ENCODE measurements around the gene ORC5. TPM values are rescaled to one million over a fixed set of nuclear protein-coding genes. Genes with fewer than 3 reads are reported as not detected.
A peak's percentile ranks its signal among the peaks of the same experiment; 100 is the strongest.

ORC5 gene
- total RNA-seq, 1 experiment from 2014 or later: 25.4 TPM

- no peak overlapping the region for H3K4me3 Mint-ChIP-seq (ENCODE audit: unreplicated experiment)
- H3K9me3 Mint-ChIP-seq (ENCODE audit: unreplicated experiment): no peaks in the 10 kb centered on the region
- H3K27me3 Mint-ChIP-seq (ENCODE audit: insufficient read depth, unreplicated experiment): no peaks in the 10 kb centered on the region
- ChIA-PET POLR2A (no interaction called here), CTCF (no interaction called here)
- intact Hi-C loops (cut with micrococcal nuclease): no loop called here
- H3K4me1 Mint-ChIP-seq (ENCODE audit: insufficient read depth, unreplicated experiment): peaks cover 4% of the 10 kb centered on the region
- H3K36me3 Mint-ChIP-seq (ENCODE audit: insufficient read depth, unreplicated experiment): peaks cover 67% of the 10 kb centered on the region
- BruUV-seq (replicated peaks): no TSS peak
- TF ChIP-seq CTCF (IDR thresholded peaks at IDR 0.05; ENCODE audit: unreplicated experiment): no peak
- no peak overlapping the region for H3K27ac Mint-ChIP-seq (ENCODE audit: low read depth, unreplicated experiment)
- DNase-seq (ENCODE audit: unreplicated experiment): no peak
These were observed 9.0 kb downstream of the ORC5 start for GRCh38 chr7:104198673-104199278.

GRCh38 chr7:104196161-104196560, 11.7 kb downstream of the ORC5 start:
- no peak for DNase-seq (ENCODE audit: unreplicated experiment)
- BruUV-seq (replicated peaks): no TSS peak
- POLR2A ChIA-PET: no interaction called here
- Mint-ChIP-seq H3K36me3 (ENCODE audit: insufficient read depth, unreplicated experiment) (peaks cover 56% of the 10 kb centered on the region), H3K9me3 (ENCODE audit: unreplicated experiment) (no peaks in the 10 kb centered on the region), H3K4me1 (ENCODE audit: insufficient read depth, unreplicated experiment) (no peaks in the 10 kb centered on the region), H3K4me3 (ENCODE audit: unreplicated experiment) (no peak overlapping the region), H3K27me3 (ENCODE audit: insufficient read depth, unreplicated experiment) (no peaks in the 10 kb centered on the region), H3K27ac (ENCODE audit: low read depth, unreplicated experiment) (no peak overlapping the region)
- CTCF ChIA-PET: no interaction called here
- TF ChIP-seq CTCF (IDR thresholded peaks at IDR 0.05; ENCODE audit: unreplicated experiment): no peak
- intact Hi-C loops (cut with micrococcal nuclease): no loop called here

- H3K4me1 Mint-ChIP-seq (ENCODE audit: insufficient read depth, unreplicated experiment): no peaks in the 10 kb centered on the region
- ChIA-PET POLR2A (interaction anchor here (0.7 kb wide), 1 partner anchor 8 kb away, joined by 3 read pairs; no protein-coding TSS in a partner anchor), CTCF (interaction anchor here (1.9 kb wide), 1 partner anchor 39 kb away, joined by 5 read pairs; no protein-coding TSS in a partner anchor)
- H3K27ac Mint-ChIP-seq (ENCODE audit: low read depth, unreplicated experiment): peak overlapping the region; percentile 12
- no peak overlapping the region for H3K4me3 Mint-ChIP-seq (ENCODE audit: unreplicated experiment)
- BruUV-seq (replicated peaks): no TSS peak
- H3K27me3 Mint-ChIP-seq (ENCODE audit: insufficient read depth, unreplicated experiment): no peaks in the 10 kb centered on the region
- peaks cover 31% of the 10 kb centered on the region for H3K36me3 Mint-ChIP-seq (ENCODE audit: insufficient read depth, unreplicated experiment)
- no peak for DNase-seq (ENCODE audit: unreplicated experiment)
- no peak for TF ChIP-seq CTCF (IDR thresholded peaks at IDR 0.05; ENCODE audit: unreplicated experiment)
- intact Hi-C loops (cut with micrococcal nuclease): no loop called here
- no peaks in the 10 kb centered on the region for H3K9me3 Mint-ChIP-seq (ENCODE audit: unreplicated experiment)
These were observed 15.4 kb downstream of the ORC5 start for GRCh38 chr7:104192434-104192833.

- H3K27me3 Mint-ChIP-seq (ENCODE audit: insufficient read depth, unreplicated experiment): no peaks in the 10 kb centered on the region
- H3K9me3 Mint-ChIP-seq (ENCODE audit: unreplicated experiment): no peaks in the 10 kb centered on the region
- H3K4me1 Mint-ChIP-seq (ENCODE audit: insufficient read depth, unreplicated experiment): no peaks in the 10 kb centered on the region
- DNase-seq (ENCODE audit: unreplicated experiment): peak; percentile 60
- H3K4me3 Mint-ChIP-seq (ENCODE audit: unreplicated experiment): no peak overlapping the region
- POLR2A ChIA-PET: no interaction called here
- intact Hi-C loops (cut with micrococcal nuclease): no loop called here
- peaks cover 55% of the 10 kb centered on the region for H3K36me3 Mint-ChIP-seq (ENCODE audit: insufficient read depth, unreplicated experiment)
- CTCF ChIA-PET: no interaction called here
- no TSS peak for BruUV-seq (replicated peaks)
- no peak overlapping the region for H3K27ac Mint-ChIP-seq (ENCODE audit: low read depth, unreplicated experiment)
- no peak for TF ChIP-seq CTCF (IDR thresholded peaks at IDR 0.05; ENCODE audit: unreplicated experiment)
These were observed 22.5 kb downstream of the ORC5 start for GRCh38 chr7:104185346-104185745.
